Islet precursor cell (in vitro differentiated cells): ENCODE results near the gene AMBP.
"Not testable (repeated sequence)": the region's sequence is repeated elsewhere in the genome, so short reads cannot be mapped to it uniquely, and the experiment has no call there.

Experiments used
- DNase-seq: peaks from one replicate; pipeline ENCODE4 v3.0.0-alpha.2; 2018

The AMBP gene

DNA sequence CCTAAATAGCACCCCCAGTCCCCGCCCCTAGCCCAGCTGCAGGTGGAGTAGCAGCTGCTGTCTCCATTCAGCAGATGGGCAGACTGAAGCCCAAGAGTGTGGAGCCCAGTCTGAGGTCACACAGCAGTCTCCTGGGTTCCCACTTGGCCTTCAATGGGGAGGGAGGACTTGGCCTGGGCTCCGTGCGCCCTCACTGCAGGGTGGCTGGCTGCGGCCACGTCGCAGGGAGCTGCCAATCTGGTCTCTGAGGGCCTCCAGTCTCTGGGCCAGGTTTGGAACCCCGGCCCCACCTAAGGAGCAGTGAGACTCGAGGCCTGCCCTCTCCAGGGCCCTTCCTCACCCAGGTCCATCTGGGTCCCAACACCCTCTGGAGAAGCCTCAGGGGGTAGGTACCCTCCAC is 13.6 kb upstream of the AMBP start:
- DNase-seq: peak; percentile 46

DNA sequence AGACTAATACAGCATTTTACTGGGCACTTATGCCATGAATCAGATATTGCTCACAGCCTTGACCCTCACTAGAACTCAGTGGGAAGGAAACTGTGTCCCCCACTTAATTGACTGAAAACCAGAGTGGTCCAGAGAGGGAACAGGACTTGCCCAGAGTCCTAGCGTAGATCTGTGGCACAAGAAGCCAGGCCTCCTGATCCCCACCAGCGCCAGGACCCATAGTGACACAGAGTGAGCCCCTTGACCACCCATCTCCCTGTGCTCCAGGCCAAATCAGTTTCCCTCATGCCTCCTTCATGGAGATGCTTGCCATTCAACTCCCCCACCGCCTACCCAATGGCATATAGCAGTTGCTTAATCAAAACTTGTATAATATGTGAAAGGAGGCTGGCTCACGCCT is 12.7 kb upstream of the AMBP start:
- DNase-seq: no peak

DNA sequence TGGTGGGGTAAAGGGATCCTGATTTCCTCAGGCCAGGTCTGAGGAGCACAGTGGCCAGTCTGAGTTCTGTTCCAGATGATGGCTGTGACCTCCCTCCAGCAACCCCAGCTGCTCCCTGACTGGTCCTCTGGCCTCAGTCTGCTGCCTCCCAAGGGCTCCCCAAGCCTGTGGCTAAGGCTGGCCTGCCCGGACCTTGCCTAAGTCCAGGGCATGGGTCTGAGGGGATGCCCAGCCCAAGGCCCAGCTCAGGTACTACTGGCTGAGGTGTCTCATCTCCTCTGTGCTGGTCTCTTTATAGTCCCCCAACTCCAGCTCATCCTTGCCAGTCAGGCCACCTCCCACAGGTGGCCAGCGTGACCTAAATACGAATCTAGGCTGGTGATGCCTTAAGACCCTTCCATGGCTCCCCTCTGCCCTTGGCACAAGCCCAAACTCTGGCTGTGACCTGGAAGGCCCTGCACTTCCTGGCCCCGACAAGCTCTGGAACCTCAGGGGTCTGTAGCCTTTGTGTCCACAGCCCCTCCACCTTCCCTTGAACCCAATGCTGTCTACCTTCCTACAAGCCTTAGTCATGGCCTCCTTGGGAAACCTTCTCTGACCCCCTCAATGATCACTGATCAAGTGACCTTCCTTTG is 11.2 kb upstream of the AMBP start:
- DNase-seq: peak; percentile 43

GRCh38 chr9:114088571-114089170 is 10.6 kb upstream of the AMBP start:
- peak; percentile 29 for DNase-seq

DNA sequence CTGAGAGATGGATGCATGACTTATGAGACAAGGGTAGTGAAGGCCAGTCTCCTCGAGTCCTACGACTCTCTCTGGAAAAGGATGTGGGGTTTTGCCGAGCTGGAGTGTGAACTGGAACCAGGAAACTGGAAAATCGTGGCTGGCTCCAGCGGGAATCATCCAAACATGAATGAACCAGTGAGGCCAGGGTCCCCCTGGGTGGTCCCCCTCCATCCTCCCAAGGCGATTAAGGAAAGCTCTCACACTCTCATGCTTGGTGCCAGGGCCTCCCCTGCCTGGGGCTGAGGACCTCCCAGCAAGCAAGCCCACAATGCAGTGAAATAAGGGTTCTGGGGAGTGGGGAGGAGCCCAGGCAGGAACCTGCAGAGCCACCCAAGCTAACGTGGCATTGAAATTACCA is 9.6 kb upstream of the AMBP start:
- peak; percentile 38 for DNase-seq

DNA sequence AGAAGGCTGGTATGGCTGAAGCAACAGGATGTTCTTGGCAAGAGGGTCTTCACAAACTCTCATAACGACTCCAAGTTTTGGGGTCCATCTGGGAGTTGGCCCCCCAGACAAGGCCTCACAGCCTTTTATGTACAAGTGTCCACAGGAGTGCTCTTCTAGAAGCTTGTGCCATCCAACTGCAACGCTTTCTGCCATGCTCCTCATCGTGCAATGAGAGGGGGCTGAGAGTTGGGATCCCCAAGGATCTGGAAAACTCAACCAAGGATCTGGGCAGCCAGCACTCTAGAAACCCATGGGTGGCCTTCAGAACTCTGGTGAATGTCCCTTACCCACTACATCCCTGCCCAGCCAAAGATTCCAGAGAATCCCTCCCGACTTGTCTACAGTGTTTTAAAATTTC is 8.5 kb upstream of the AMBP start:
- DNase-seq: peak; percentile 31

GRCh38 chr9:114086009-114086408 is 7.9 kb upstream of the AMBP start:
- peak; percentile 32 for DNase-seq

- peak; percentile 31 for DNase-seq
Observed at GRCh38 chr9:114085387-114085789, 7.3 kb upstream of the AMBP start.

DNA sequence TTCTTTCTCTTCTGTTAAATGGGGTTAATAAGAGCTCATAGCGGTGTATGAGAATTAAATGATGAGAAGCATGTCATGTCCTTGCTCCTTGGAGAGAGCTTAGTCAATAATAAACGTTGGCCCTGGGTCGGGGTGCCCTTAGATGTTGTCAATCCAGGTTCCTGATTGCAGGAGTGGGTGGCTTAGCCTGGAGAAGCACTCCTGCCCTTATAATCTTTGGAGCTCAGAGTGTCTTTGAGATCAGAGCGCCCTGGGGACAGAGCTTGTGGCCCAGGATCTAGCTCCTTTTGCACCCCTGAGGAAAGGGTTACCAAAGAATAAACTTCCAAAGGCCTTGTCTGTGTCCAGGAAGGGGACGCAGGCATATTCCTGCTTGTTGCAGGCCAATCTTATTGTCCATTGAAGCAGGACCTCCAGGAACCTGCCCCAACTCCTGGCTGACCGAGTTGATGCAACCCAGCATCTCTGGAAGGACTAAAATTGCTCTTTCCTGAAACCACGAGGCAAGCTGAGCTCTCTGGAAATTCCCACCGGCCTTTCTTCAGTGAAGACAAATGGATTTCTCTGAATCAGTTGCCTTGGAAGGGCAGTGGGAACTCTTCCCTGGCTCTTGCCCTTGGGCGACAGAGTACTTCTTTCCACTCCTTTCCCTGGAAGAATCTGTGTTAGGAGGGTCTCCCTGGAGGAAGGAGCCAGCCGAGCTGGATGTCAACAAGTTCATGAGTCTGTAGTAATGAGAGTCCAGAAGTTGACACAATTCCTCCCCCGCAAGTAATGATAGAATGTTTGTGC is 6.4 kb upstream of the AMBP start:
- DNase-seq: peak; percentile 51

DNA sequence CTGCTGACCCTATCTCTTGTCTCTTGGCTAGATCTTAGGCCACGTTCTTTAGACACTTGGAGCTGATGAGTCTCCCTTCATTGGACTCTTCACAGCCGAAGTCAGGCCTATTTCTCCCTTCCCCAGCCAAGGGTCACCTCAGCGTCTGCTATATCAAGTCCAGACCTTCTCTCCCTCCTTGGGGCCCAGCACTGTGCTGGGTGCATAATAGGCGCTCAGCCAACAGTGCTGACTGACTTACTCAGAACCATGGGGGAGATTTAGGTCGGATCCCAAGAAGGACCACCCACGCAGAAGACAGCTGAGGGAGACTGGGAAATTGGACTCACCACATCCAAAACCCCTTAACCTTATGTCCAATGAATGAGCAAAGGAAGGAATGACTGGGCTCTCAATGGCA is 5.6 kb upstream of the AMBP start:
- DNase-seq: no peak

- DNase-seq: not testable (repeated sequence)
Observed at GRCh38 chr9:114082763-114083412, 4.8 kb upstream of the AMBP start.

DNA sequence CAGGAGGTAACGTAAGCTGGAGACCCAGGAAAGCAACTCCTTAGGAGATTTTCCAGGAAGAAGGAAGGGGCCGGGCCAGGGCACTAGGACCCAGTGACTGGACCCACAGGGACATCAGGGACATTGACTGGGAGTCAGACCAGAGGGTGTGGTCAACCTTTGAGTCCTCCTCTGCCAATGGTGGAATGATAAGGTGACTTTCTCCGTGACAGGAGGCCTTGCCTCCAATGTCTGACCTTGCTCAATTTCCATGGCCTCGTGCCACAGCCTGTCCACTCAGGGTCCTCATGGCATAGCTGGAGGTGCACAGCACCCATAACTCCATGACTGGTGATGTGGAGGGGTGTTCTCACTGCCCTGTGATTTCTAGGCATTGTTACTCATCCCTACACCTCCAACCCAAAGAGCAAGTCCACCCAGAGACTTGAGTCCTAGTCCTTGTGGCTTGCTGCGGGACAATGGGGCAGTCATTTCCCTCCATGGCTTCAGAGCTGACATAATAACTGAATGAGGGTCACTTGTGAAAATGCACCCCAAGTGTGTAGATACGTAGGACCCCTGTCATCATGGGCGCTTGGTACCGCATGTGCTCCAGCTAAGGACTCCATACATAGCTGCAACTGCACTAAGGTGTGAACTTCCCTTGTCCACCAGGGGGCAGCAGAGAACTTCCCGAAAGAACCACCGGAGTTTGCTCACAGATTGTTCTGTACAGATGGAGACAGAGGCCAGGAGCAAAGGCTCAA is 4.1 kb upstream of the AMBP start:
- peak; percentile 94 for DNase-seq

- peak; percentile 37 for DNase-seq
Observed at GRCh38 chr9:114081441-114082016, 3.4 kb upstream of the AMBP start.

DNA sequence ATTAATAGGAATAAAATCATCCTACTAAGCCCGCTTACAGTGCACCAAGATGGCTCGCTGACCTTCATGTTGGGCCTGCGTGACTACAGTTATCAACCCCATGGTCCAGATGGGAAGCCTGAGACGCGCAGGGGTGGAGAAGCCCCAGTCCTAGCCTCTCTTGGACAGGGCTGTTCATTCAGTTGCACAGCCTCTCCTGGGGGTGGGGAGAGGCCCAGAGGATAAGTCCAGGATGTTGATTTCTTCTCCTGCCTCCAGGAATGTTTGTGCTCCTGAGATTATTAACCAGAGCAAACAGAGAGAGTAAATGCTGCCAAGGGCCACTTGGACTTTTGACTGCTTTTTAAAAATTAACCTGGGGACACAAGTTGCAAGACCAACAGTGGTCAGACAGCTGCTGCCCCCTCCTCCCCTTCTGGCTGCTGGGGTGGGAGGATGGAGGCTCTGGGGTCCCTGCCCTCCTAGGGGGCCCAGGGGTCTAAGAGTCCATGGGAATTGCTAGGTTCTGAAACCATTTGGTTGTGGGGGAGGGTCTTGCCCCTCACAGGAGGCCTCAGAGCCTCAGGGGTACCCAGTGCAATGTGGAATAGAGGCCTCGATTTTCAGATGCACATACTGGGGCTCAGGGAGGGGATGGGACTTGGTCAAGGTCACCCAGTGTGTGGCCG is 2.8 kb upstream of the AMBP start:
- peak; percentile 38 for DNase-seq

- DNase-seq: no peak
Observed at GRCh38 chr9:114080195-114080772, 2.2 kb upstream of the AMBP start.

DNA sequence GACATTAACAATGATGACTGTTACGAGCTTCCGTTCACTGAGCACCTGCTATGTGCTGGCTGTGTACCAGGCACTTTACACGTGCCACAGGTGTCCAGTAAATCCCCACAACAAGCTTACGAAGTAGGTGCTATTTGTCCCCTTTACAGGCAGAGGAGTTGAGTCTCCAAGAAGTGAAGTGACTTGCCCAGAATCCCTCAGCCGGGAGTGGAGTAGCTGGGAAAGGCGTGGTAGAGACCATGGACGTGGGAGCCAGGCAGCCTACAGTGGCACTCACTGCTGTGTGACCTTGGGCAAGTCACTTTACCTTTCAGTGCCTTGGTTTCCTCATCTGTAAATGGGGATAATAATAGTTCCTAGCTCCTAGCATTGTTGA is 669 bp upstream of the AMBP start:
- no peak for DNase-seq

GRCh38 chr9:114077162-114077837 is 800 bp downstream of the AMBP start:
- DNase-seq: no peak

GRCh38 chr9:114076237-114077161 is 1.6 kb downstream of the AMBP start:
- DNase-seq: no peak

- no peak for DNase-seq
Observed at GRCh38 chr9:114075602-114076001, 2.5 kb downstream of the AMBP start.
